HG03045 (cell line): ENCODE results near the gene KLK2.
A peak's percentile ranks its signal among the peaks of the same experiment; 100 is the strongest.

Source experiments
- ATAC-seq: cut with Tn5 transposase; IDR thresholded peaks from one replicate; pipeline ENCODE4 v1.9.1; 2021; ENCODE audit warnings: mild to moderate bottlenecking, moderate library complexity; ENCODE audit not compliant: unreplicated experiment

Gene KLK2

DNA sequence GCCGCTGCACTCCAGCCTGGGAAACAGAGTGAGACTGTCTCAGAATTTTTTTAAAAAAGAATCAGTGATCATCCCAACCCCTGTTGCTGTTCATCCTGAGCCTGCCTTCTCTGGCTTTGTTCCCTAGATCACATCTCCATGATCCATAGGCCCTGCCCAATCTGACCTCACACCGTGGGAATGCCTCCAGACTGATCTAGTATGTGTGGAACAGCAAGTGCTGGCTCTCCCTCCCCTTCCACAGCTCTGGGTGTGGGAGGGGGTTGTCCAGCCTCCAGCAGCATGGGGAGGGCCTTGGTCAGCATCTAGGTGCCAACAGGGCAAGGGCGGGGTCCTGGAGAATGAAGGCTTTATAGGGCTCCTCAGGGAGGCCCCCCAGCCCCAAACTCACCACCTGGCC is at the start of gene KLK2:
TSS of gene KLK2 (plus strand) at position 384 of the 400 bp plus-strand sequence. CDS start 35 bp downstream, outside the sequence.
- ATAC-seq = no peak

DNA sequence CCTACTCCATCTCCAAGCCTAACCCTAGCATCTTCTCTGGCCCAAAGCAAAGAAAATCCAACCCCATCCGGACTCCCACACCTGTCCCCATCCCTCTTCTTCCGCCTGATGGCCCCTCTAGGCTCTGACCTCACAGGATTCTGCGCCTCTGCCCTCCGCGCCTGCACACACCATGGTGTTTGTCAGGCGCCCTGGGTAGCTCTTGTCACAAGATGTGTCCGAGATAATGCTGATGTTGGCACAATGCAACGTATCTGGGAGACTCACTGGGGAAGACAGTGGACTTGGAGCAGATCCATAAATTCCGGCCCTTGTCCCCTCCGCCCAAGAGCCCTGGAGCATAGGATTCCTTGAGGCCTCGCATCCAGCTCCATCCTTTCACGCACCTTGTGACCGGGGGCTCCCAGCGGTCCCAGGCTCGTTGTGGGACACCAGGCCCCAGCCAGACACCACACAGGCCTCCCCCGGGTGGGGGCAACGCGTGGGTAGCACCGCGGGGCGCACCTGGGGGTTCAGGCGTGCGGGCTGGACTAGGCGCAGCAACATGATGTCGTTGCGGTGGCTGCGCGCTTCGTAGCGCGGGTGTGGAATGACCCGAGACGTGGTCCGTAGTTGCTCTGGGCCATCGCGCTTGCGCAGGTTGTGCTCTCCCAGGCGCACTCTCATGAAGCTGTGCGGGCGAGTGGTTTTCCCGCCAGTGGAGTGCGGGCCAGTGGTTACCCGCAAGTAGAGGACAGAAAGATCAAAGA is 46.6 kb upstream of the KLK2 start:
- ATAC-seq = no peak

DNA sequence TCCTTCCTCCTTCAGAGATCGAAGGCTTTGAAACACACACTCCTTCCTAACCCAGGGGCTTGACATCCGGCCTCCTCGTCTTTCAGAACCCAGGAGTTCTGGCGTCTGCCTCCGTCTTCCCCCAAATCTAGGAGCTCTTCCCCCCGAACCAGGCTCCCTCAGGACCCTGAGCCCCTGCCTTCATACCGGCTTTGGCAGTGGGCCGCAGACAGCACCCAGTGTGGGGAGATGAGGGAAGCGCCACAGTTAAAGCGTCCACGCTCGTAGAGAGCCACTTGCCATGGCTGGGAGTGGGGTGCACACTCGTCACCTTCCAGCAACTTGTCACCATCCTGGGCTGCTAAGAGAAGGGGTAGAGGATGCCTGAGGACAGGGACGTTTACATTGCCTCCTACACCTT is 45.8 kb upstream of the KLK2 start:
- no peak for ATAC-seq

DNA sequence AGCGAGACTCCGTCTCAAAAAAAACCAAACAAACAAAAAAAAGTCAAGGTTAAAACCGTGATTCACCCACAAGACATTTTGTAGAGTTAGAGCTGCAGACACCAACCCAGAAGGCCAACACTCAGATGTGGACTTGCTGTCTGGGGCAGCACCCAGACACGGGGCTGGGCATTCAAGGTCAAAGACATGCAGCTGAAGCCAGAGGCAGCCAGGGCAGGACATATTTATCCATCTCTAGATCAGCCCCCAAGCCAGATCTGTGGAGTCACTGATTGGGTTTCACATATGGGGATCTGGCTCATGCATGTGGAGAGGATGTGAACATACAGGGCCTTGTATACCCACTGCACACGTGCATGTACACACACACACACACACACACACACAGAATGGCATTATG is 43.4 kb upstream of the KLK2 start:
- no peak for ATAC-seq

DNA sequence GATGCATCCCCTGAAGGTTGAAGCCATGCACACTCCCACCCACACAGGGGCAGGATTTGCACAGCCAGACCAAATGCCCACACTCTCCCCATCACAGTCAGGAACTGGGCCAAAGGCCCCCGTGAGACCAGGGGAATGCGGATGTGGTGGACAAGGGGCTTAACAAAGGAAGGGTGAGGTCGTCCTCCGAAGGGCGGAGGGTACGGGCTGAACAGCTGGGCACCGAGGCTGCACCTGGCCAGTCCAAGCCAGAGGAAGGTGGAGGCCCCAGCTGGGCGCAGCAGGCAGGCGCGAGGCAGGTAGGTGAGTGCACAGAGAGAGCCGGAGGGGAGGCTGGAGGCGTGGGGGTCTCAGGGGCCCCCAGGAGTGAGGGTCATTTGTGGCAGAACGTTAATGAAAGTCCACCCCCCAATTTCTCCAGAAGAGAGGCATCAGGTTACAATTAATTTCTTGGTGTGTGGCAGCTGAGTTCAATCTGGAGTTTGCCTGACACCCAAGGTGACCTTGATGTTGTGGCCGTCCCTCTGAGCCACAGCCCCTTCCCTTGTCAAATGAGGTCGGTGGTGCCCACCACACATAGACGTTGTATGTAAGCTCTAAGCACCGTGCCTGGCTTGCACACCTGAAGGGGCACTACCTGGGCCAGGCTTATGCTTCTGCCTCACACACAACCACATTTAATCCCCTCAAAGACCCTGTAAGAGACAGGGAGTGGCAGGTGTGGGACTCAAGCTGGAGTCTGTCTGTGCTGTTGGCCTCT is 42.8 kb upstream of the KLK2 start:
- no peak for ATAC-seq

DNA sequence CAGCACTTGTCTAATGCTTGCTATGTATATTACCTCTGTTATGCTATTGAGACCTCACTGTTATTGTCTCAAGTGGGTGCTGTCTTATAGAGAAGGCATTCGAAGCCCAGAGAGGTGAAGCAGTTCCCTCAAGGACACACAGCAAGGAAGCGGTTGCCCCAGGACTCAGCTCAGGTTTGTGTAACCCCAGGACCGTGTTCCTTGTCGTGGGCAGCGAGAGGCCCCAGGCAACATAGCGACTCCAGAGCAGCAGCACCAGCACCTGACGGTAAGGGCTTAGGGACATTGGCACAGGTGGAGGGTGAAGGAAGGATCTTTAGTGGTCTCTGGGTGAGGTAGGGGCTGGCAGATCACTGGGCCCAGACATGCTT is 42.2 kb upstream of the KLK2 start:
- no peak for ATAC-seq

DNA sequence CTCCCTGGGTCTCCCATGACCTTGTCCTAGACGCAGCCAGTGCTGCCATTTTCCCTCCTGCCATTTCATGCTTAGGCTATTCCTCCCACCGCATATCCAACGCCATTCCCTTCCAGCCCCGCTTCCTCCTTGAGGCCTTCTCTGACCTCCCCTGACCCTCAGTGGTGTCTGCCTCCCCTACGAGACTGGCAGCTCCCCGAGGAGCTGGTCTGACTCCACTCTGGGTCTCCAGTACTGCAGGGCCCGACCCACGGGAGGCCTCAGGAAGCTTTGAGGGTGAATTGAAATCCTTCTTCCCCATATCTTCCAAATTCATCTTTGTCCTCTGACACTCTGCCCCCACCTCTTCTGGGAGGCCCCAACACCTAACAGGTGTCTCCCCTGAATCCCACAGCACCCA is 40.6 kb upstream of the KLK2 start:
- no peak for ATAC-seq

DNA sequence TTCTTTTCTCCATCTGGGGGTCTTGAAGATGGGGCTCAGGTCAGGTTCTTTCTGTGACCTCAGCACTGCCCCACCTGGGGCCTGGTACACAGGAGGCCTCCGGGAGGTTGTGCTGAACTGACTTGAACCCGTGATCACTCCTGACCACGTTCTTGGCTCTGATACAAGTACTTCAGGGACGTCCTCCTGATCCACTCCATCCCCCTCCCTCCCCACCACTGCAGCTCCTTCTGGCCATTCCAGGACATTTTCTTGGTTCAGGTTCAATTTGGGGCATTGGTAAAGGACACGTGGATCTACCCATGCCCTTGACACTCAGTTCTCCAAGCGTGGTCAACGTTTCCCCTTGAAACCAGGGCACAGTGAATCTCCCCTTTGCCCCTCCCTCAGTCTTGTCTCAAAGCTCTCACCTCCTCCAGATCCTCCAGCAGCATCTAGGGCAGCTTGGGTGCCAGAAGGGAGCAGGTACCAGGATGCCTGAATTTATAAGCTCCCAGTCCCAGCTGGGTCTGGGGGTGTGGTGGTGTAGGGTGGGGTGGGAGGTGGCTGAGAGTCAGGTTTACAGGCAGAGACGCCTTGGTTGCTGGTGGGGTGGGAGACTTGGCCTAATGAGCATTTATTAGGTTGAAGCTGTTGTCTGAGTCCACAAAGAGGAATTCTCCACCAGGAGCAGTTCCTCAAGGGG is 40.0 kb upstream of the KLK2 start, which contains the start of gene KLK15:
TSS of gene KLK15 (minus strand) at position 458 of the 685 bp plus-strand sequence. CDS start 2,082 bp downstream, outside the sequence.
- ATAC-seq = no peak

DNA sequence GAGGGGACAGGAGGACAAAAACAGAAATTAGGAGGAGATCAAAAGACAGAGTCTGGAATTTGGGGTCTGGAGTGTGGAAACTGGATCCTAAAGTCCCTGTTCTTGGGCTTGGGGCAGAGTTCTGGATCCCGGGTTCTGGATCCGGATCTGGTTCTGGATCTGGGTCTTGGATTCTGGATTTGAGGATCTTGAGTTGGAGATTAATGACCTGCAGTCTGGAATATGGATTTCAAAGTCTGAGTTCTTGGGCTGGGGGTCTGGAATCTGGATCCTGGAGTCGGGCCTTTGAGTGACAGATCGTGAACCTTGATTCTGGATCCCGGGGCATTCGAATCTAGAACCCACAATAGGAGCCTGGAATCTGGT is 39.5 kb upstream of the KLK2 start:
- no peak for ATAC-seq

DNA sequence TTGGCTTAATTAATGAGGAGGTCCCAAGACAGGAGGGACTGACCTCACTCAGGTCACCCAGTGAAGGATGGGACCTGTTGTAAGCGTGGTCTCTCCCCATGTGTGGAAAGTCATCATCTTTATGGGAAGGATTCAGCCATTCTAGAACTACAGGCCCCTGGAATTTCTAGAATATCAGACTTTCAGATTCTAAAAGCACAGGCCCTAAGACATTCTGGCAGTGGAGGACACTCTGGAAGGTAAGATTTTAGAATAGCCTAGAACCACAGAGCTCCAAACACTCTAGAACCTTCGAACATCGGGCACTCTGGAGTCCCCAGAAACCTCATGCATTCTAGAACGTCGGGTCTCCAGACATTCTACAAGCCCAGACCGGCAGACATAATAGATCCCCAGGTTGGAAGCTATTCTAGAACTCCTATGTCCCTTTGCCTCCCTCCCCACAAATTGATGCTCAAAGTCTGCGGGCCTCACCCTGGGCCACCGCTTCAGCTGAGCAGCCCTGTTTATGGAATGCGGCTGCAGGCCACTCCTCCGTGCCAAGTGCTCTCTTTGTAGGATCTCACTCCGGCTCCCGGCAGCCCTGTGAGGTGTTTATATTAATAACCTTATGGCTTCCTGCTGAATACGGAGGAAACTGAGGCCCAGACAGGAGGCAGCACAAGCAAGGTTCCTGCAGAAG is 38.0 kb upstream of the KLK2 start:
- ATAC-seq = no peak

DNA sequence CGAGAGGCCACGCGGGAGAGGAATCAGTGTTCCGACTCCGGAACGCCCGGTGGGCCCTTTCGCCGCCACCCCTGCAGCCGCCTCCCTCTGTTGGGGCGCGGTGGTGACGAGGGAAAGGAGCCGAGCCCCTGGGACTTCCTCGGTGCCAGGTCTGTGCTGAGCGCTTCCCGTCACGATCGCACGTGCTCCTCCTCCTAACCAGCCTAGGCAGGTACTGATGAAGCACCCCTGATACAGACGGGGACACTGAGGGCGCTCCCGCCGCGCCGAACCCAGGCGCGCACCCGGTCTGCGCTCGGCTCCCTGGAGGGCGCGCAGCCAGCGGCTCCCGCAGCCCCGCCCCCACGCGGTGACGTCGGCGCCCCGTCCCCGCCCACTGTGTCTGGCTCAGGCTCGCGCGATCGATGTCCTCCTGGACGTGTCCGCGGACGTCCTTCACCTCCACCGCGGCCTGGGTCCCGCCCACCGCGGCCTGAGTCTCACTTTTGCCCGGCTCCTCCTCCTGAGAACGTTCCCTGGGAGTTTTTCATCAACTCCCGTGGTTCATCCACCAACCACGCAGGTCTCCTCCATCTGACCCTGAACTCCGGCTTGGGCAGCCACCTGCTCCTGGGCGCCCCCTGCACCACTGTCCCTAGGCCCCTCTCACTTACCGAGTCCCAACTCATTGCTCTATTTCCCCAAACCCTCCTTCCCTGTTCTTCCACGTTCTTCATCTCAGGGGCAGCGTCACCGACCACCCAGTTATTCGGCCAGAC is 37.3 kb upstream of the KLK2 start:
- peak; percentile 81 for ATAC-seq

DNA sequence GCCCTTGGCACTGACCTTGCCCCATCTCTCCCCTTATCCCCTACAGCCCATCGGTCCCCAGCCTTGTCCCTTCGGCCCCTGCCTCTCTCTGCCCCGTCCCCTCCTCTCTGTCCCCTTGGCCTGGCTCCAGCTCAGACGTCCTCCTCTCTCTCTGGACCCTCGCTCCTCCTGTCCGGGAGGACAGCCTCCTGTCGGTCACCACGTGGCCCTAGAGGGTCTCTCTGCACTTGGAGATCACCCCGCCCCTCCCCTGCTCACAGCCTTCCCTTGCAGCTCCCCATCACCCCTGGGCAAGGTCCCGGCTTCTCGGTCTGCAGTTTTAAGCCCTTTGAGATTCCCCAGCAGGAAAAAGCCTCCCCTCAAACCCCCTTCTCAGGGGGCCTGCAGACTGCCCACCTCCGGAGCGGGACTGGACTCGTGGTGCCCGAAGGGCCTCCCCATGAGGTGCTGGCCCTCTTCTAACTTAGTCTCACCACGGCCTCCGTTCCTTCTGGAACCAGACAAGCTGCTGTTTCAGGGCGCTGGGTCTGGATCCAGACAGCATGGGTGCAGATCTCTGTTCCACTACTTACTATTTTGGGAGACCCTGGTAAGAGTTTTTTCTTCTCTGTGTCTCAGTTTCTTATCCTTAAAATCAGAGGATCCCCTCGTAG is 36.6 kb upstream of the KLK2 start:
- ATAC-seq = no peak

DNA sequence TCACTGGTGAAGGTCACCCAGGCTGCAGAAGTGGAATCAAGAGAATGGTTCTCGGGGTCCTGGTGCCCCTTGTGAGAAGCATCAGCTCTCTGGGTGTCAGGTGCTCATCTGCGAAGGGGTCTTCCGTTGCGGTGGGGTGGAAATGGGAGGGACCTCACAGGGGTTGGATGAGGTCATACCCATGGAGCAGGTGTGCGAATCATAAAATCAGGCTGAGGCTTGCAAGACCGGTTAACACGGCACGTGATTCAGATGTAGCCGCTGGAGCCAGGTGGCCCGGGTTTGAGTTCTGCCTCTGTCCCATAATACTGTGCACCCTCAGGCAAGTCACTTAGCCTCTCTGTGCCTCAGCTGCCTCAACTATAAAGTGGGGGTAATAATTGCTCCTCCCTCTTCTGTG is 35.9 kb upstream of the KLK2 start:
- no peak for ATAC-seq

DNA sequence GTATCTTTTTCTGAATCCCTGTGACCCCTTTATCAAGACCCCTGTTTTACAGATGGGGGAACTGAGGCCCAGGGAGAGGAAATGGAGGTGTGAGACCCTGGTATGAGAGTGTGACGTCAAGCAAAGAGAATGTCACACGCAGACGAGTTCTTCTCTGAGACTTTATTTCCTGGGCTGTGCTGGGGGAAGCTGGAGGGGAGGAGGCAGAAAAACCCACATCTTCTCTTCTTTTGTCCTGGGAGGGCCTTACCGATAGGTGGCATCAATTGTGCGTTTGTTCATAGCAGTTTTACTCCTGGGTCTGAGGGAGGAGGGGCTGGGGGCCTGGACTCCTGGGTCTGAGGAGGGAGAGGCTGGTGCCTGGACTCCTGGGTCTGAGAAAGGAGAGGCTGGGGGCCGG is 35.0 kb upstream of the KLK2 start:
- ATAC-seq = no peak

DNA sequence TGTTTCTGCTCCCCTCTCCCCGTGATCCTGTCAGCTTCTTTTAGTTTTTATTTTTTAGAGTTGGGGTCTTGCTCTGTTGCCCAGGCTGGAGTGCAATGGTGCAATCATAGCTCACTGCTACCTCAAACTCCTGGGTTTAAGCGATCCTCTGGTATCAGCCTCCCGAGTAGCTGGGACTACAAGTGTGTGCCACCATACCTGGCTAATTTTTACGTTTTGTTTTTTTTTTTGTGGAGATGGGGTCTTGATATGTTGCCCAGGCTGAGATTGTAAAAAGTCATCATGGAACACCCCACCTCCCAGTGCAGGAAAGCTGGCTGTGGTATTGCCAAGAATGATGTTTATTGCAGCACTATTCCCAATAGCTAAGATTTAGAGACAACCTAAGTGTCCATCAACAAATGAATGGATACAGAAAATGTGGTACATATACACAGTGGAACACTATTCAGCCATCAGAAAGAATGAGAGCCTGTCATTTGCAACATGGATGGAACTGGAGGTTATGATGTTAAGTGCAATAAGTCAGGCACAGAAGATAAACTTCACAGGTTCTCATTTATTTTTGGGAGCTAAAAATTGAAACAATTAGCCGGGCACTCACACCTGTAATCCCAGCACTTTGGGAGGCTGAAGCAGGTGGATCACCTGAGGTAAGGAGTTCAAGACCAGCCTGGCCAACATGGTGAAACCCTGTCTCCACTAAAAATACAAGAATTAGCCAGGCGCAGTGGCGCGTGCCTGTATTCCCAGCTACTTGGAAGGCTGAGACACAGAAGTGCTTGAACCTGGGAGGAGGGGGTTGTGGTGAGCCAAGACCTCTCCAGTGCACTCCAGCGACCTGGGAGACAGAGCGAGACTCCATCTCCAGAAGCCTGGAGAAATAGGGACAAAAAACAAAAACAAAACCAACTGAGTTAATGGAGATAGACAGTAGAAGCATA is 33.3 kb upstream of the KLK2 start:
- no peak for ATAC-seq

DNA sequence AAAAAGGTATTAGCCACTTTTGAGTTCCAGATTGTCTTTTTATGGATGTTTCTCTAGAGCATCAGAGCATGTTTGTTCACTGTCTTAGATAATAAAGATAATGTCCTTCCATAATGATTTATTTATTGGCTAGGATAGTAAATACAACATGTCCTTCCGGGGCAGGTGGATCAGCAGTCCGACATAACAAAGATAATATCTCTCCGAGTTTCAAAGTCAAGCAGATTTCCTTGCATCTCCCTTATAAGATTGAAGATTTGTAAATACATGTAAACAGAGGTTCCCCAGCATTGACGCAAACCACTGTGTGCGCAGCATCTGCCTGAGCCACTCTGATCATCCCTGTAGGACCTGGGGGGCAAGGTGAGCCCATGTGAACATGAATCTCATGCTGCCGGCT is 31.1 kb upstream of the KLK2 start:
- ATAC-seq = no peak

DNA sequence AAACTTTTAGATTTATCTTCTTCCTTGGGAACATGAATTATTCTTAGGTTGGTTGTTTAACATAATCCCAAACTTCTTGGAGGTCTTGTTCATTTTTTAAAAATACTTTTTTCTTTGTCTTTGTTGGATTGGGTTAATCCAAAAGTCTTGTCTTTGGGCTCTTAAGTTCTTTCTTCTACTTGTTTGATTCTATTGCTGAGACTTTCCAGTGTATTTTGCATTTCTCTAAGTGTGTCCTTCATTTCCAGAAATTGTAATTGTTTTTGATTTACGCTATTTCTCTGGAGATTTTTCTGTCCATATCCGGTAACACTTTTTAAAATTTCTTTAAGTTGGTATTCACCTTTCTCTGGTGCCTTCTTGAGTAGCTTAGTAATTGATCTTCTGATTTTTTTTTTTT is 30.0 kb upstream of the KLK2 start:
- ATAC-seq = no peak

DNA sequence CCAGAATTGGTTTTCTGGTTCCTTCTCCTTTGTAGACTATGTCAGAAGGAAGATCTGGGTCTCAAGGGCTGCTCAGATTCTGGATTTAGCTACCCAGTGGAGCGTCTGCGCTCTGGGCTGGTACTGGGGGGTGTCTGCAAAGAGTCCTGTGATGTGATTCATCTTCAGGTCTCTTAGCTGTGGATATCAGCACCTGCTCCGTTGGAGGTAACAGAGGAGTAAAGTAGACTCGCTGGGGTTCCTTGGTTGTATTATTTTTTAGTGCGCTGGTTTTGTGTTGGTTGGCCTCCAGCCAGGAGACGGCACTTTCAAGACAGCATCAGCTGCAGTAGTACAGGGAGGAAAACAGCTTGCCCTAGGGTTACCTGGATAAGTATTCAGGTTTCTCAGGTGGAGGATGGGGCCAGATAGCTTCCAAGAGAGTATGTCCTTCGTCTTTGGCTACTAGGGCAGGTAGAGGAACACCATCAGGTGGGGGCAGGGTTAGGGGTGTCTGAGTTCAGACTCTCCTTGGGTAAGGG is 29.5 kb upstream of the KLK2 start:
- ATAC-seq = no peak
